ENCODE measurements around the gene DMD. TPM values are rescaled to one million over a fixed set of nuclear protein-coding genes. Genes with fewer than 3 reads are reported as not detected.
"Not testable (repeated sequence)": the region's sequence is repeated elsewhere in the genome, so short reads cannot be mapped to it uniquely, and the experiment has no call there.

The DMD gene
- polyA plus RNA-seq, 12 donors: 53.6 to 134 (median 95.6) TPM; not detected in 1

DNA sequence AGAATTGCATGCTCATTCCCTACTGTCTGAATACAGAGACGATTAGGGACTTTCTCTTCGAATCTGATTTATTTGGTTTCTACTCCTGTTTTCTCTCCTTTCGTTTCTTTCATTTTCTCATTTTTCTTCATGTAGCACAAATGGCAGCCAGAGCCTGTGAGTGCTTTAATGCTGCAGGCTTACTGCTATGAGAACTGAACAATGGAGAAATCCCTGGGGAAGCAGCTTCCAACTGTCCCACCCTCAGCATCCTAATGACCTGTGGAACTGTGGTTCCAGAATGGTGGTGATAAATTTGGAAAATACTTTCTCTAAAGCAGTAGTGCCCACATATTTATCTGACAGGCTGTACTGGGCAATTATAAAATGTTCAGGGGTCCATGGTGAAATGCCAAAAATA, 930.4 kb downstream of the DMD start:
- no peak for DNase-seq

DNA sequence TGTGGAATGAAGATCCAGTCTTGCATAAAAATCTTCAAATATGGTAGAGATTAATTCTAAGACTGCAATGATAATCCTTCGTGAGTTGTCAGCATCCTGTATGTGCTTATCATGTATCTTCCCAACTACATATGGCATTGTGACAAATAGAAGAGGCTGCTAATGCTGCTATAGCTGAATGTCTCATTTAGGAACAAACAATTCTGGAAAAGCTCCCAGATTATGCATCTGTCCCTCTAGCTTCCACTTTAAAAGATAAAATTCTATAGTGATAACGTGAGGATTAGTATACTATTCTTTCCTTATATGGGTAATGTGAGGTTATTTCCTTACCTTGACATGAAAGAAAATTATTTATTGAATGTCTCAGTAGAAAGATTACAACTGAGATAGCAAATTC, 930.9 kb downstream of the DMD start:
- no peak for DNase-seq

DNA sequence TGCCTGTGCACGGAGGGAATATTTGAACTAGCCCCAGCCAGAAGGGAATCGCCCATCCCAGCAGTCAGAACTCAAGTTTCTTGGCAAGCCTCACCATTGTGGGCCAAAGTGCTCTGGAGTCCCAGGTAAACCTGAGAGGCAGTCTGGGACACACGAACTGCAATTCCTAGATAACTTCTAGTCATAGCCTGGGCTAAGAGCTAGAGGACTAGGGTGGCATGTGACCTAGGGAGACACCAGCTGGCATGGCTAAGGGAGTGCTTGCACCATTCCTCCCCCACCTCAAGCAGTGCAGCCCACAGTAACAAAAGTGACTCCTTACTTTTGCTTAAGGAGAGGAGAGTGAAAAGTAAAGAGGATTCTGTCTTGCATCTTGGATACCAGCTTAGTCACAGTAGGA, 935.2 kb downstream of the DMD start:
- no peak for DNase-seq

DNA sequence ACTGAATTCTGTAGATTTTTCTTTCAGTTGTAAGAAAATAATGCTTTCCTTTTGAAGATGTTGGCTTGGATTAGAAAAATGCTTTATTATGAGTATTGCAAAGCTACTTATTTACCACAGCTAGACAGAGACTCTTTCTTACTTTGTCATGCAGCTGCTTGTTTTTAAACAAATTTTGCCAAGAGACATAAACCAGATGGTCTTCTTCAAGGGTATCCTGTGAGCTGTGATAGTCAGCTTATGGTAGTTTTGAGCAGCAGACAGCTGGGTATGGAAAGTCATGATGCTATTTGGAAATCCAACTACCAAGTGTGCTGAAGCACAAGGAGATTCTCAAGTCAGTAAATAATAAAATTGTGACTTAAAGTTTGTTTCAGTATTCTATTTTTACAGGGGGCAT, 941.5 kb downstream of the DMD start:
- no peak for DNase-seq

GRCh38 chrX:32268207-32268606, 943.1 kb downstream of the DMD start:
- DNase-seq: no peak

- no peak for DNase-seq
Observed at GRCh38 chrX:32267796-32268195, 943.6 kb downstream of the DMD start.

DNA sequence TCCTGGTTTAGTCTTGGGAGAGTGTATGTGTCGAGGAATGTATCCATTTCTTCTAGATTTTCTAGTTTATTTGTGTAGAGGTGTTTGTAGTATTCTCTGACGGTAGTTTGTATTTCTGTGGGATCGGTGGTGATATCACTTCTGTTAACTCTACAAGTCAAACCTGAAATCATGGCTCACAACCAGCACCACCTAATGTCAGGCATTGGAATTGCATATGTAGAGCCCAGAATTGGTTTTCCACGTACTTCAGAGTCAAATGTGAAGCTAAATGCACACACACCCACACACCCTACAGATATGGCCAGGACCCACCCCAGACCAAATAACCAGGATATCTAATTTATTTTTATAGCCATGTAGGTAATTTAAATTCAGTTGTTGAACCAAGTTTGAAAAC, 964.7 kb downstream of the DMD start:
- DNase-seq: not testable (repeated sequence)

GRCh38 chrX:32195611-32196010, 1015.7 kb downstream of the DMD start:
- DNase-seq: no peak

- DNase-seq: no peak
Observed at GRCh38 chrX:32191316-32191715, 1020.0 kb downstream of the DMD start.

- no peak for DNase-seq
Observed at GRCh38 chrX:32185160-32185559, 1026.2 kb downstream of the DMD start.

DNA sequence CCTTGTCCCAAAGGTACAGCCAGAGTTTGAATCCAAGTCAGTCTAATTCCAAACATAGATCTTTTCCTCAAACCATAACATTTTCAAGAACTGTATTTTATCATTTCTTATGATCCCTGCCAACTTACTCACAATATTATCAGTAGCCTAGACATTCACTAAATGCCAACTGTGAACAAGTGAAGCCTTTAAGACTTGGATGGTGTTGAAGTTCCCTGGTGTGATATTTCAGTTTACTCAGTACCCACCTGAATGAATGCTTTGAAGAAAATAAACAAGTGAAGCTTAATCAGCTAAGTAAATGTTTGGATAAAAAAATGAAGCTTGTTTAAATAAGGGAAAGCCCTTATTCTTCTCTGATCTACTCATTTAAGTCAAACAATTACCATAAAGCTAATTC, 1028.3 kb downstream of the DMD start:
- no peak for DNase-seq

- no peak for DNase-seq
Observed at GRCh38 chrX:32176510-32176909, 1034.8 kb downstream of the DMD start.

GRCh38 chrX:32170481-32170880, 1040.9 kb downstream of the DMD start:
- DNase-seq: no peak

DNA sequence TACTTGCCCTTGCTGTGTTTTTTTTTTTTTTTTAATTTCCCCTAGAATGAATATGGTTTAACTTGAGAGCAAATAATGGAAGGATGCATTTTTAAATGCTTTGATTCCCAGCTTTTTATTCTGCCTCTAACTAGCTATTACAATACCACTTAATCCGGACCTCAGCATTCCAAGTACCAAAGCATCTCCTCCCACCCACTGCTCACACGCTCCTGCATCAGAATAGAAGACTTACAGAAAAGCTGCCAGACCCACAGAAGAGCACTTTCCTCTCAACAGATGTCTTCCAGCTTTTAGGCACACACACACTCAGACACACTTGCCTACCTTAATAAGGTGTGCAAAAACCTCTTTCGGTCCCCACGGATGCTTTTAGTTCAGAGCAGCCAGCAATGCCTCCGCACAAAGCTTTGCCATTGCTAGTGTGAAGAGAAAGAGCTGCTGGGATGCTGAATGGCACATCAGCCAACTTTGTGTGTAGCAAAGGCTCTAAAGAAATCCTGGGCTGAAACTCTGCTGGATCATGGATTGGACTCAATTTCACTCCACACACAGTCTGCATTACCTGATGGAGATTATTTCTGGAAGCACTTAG, 1056.2 kb downstream of the DMD start:
- DNase-seq: no peak

DNA sequence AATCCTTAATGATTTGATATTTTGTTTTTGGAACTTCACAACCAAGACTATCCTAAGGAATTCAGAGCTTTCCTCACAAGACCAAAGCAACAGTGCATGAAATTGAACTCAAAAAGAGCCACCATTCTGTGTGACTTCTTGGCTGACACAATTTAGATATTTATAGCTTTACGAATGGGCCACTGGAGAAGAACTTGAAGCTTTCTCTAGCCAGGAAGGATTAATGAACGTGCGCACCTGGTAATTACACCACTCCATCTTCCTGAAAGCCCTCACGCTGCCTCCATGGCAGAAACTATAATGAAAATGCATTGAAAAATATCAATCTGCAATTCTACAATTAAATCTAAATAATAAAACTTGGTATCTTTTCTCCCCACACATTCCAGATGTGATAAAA, 1057.8 kb downstream of the DMD start:
- DNase-seq: no peak

- no peak for DNase-seq
Observed at GRCh38 chrX:32150141-32150540, 1061.2 kb downstream of the DMD start.

- DNase-seq: no peak
Observed at GRCh38 chrX:32141841-32142240, 1069.5 kb downstream of the DMD start.

GRCh38 chrX:32139476-32139875, 1071.9 kb downstream of the DMD start:
- DNase-seq: no peak

GRCh38 chrX:32137525-32137924, 1073.8 kb downstream of the DMD start:
- peak; percentile 31 for DNase-seq

DNA sequence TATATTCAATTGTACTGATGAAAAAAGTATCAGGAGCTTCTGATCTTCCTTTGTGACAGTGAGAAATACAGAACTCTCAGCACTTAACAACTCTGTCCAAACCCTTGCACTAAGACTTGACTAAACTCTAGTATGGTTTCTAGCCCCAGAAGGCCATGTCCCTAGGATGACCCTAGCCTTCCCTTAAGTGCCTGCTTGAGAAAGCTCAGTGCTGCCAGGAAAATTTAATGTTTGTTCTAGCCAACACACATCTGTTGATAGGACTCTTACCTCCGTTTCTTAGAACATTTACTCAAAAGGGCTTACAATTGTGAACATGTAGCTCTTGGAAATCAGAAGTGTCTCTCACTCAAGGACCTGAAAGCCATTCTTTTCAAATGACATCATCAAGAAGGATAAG, 1084.4 kb downstream of the DMD start:
- DNase-seq: no peak

GRCh38 chrX:32118832-32119231, 1092.5 kb downstream of the DMD start:
- no peak for DNase-seq

- DNase-seq: no peak
Observed at GRCh38 chrX:32116047-32116446, 1095.3 kb downstream of the DMD start.

- DNase-seq: no peak
Observed at GRCh38 chrX:32087663-32088062, 1123.7 kb downstream of the DMD start.

GRCh38 chrX:32084757-32085156, 1126.6 kb downstream of the DMD start:
- peak; percentile 12 for DNase-seq

DNA sequence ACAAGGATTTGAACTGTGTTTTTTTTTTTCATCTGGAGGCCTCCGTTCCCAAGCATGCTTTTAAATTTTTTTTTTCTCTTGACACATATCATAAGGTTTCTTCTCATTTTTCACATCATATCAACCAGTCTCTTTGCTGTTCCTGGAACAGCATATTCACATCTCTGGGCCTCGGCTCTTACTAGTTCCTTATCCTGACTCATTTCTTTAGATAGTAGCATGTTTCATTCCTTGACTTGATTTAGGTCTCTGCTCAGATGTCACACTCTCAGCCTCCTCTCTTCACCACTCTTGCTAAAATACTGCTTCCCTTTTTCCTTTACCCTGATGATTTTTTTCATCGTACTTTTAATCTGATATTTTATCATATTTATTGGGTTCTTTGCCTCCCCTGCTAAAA, 1163.1 kb downstream of the DMD start:
- no peak for DNase-seq

All from muscle of arm (tissue), 12 donors.